Measurements from ENCODE around the gene CYP27C1.

The CYP27C1 gene

DNA sequence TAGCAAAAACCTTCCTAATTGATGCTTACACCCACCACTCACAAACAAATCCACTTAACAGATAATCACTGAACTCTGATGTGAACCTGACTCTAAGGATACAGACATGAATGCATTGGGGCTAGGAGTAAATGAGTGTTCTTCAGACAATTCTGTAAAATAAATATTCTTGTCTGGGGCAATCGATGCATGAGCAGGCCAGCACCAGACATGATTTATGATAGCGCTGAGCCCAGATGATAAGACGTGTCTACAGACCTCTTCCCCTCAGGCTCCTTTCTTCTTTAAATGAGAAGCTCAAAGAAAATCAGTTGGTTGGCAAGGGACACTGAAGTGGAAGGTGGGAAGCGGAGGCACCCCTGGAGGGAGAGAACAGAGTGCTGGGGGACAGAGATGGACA lies 85.9 kb downstream of the CYP27C1 start:
- FAIRE-seq (no peak), DNase-seq (ENCODE audit: insufficient read length, low spot score) (no peak)
- TF ChIP-seq POLR2A (IDR thresholded peaks at IDR 0.05; ENCODE audit: low read depth, low read length), result no peak

Data from H54 (cell line).